AG09319 (cell line): ENCODE measurements around the gene RYR3.

Experiments
- DNase-seq: peaks from one replicate; pipeline ENCODE4 v3.0.0-alpha.2; 2010; ENCODE audit warnings: low read depth; ENCODE audit errors: extremely low read depth
- TF ChIP-seq, protein P1 (sequence below): IDR thresholded peaks from 2 replicates; pipeline ENCODE4 v1.5.1; 2011; ENCODE audit warnings: low read depth, mild to moderate bottlenecking, inconsistent platforms, low read length, moderate library complexity

RYR3 gene

DNA sequence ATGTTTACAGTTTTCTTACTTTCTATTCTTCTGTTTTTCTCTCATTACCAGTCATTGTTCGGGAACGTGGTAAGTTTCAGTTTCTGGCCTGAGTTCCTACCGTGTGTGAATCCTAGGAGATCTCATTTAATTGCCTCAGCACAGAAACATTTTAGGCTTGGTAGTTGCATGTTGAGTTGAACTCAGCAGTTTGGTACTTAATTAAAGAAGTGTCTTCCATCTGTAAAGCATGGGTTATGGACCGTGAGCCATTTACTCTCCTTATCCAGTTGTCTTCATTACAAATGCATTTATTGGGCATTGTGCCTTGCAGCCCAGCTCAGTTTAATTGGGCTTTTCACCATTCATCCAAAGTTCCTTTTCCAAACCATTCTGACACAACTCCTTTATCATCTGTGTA lies 515.4 kb downstream of the RYR3 start:
- TF ChIP-seq, protein P1, sequence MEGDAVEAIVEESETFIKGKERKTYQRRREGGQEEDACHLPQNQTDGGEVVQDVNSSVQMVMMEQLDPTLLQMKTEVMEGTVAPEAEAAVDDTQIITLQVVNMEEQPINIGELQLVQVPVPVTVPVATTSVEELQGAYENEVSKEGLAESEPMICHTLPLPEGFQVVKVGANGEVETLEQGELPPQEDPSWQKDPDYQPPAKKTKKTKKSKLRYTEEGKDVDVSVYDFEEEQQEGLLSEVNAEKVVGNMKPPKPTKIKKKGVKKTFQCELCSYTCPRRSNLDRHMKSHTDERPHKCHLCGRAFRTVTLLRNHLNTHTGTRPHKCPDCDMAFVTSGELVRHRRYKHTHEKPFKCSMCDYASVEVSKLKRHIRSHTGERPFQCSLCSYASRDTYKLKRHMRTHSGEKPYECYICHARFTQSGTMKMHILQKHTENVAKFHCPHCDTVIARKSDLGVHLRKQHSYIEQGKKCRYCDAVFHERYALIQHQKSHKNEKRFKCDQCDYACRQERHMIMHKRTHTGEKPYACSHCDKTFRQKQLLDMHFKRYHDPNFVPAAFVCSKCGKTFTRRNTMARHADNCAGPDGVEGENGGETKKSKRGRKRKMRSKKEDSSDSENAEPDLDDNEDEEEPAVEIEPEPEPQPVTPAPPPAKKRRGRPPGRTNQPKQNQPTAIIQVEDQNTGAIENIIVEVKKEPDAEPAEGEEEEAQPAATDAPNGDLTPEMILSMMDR, result no peak
- DNase-seq, result no peak

- DNase-seq, result no peak
- TF ChIP-seq, protein P1, result no peak
Measured at GRCh38 chr15:33830351-33830750, 519.6 kb downstream of the RYR3 start.

DNA sequence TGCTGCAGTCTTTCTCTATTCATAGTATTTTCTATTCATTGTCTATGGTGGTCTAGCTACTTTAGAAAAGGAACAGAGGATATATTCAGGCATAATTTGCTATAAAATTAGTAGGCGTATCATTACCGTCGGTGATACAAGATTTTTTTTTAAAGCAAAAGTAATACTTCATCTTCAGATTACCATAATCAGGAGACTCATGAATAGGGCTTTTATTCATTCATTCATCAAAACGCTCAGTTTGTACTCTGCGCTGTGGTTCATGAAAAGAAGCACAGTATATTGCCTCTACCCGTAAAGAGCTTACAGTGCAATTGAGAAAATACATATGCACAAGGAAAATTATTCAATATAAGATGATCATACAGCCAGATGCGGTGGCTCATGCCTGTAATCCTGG lies 520.9 kb downstream of the RYR3 start:
- no peak for DNase-seq
- TF ChIP-seq, protein P1, result no peak

- no peak for DNase-seq
- TF ChIP-seq, protein P1, result no peak
Measured at GRCh38 chr15:33834892-33835743, 524.4 kb downstream of the RYR3 start.

DNA sequence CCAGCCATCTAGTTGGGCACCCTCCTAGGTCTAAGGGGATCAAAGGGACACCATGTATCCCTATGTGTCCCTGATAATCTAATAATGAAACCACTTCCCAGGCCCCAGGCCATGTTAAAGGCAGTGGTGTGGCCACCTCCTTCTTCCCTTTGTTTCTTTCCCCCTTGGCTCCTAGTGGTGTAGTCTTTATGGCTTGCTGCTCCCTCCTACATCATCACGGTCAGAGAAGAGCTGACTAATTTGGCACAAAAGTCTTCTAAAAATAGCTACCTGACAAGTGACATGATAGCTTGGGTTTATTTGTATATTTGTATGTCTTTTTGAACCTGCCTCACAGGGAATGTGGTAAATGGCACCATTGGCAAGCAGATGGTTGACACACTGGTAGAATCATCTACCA lies 526.5 kb downstream of the RYR3 start:
- TF ChIP-seq, protein P1, result no peak
- DNase-seq, result no peak

DNA sequence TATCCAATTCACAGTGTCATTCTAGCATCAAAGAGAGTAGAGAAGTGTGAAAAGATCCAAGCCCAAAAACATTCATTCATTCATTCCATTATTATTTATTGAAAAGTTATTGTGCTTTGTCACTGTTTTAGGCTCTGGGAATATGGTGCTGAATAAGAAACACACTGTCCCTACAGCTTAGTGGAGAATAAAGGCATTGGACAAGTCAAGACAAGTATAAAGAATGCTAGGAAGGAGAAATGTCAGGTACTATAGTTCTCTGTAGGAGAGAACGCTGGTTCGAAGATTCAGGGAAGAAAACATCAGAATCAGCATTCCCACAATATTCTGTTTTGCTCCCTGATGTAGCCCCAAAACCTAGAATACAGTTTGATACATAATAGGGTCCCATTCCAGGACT lies 528.8 kb downstream of the RYR3 start:
- TF ChIP-seq, protein P1, result no peak
- no peak for DNase-seq

DNA sequence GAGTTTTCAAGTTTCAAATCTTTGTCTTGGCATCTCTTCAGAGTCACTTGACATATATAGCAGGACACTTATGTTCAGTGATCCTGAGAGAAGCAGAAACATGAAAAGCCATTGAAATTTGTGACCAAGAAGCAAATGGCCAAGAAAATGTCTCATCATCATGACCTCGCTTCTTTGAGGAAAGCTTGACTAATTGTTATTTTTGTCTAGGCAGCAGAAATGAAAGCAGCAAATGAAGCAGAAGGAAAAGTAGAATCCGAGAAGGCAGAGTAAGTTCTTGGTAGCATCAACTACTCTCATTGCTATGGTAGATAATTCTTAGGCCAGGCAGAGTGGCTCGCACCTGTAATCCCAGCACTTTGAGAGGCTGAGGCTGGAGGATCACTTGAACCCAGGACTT lies 529.8 kb downstream of the RYR3 start:
- TF ChIP-seq, protein P1, result no peak
- no peak for DNase-seq
